ENCODE measurements around the gene FOXB2.

The FOXB2 gene

GRCh38 chr9:77063645-77064285, 44.3 kb downstream of the FOXB2 start:
- peak; percentile 69 for DNase-seq (ENCODE audit: low read depth, low spot score)

GRCh38 chr9:77066388-77066787, 46.9 kb downstream of the FOXB2 start:
- no peak for DNase-seq (ENCODE audit: low read depth, low spot score)
